Ureter (tissue), 1 donor: ENCODE data around the gene MED6. TPM values are rescaled to one million over a fixed set of nuclear protein-coding genes. Genes with fewer than 3 reads are reported as not detected.

Experiments used
- DNase-seq: peaks from one replicate; pipeline ENCODE4 v3.0.0-alpha.2; 2020; ENCODE audit warnings: low spot score
- total RNA-seq: library from RNA; stranded (reverse); gene quantifications from one replicate; pipeline ENCODE4 v1.2.4, GENCODE V29; 2023
- donor health status: DM: yes; HTN: yes; CAD: no.

Gene MED6
- total RNA-seq, 1 donor from 2014 or later = 37.7 TPM

- DNase-seq = no peak
Measured at GRCh38 chr14:70597731-70598130, 2.7 kb downstream of the MED6 start.

GRCh38 chr14:70595443-70596185 lies 4.8 kb downstream of the MED6 start:
- no peak for DNase-seq

- DNase-seq = no peak
Measured at GRCh38 chr14:70594461-70594860, 6.0 kb downstream of the MED6 start.

- DNase-seq = no peak
Measured at GRCh38 chr14:70585231-70585630, 15.2 kb downstream of the MED6 start.

- no peak for DNase-seq
Measured at GRCh38 chr14:70576891-70577290, 23.6 kb downstream of the MED6 start.

GRCh38 chr14:70573050-70573449 lies 27.4 kb downstream of the MED6 start:
- no peak for DNase-seq

GRCh38 chr14:70571139-70571538 lies 29.3 kb downstream of the MED6 start:
- no peak for DNase-seq

- no peak for DNase-seq
Measured at GRCh38 chr14:70567791-70568190, 32.7 kb downstream of the MED6 start.

GRCh38 chr14:70563869-70564268 lies 36.6 kb downstream of the MED6 start:
- no peak for DNase-seq

- no peak for DNase-seq
Measured at GRCh38 chr14:70563417-70563816, 37.0 kb downstream of the MED6 start.

- DNase-seq = no peak
Measured at GRCh38 chr14:70558356-70558755, 42.1 kb downstream of the MED6 start.

- DNase-seq = no peak
Measured at GRCh38 chr14:70555890-70556289, 44.6 kb downstream of the MED6 start.

GRCh38 chr14:70538087-70538486 lies 62.4 kb downstream of the MED6 start:
- no peak for DNase-seq

GRCh38 chr14:70536830-70537229 lies 63.6 kb downstream of the MED6 start:
- no peak for DNase-seq

- no peak for DNase-seq
Measured at GRCh38 chr14:70534904-70535303, 65.6 kb downstream of the MED6 start, which contains the start of gene ADAM20. Gene ADAM20 (minus strand): TSS chr14:70535004. CDS start chr14:70524757, 10,247 bp downstream.

Other genes with a start within 250 kb of the MED6 start
- gene COX16, start 241.0 kb downstream of the MED6 start, total RNA-seq = 58.1 TPM
- gene SYNJ2BP, start 183.6 kb downstream of the MED6 start, total RNA-seq = 38.8 TPM
- gene ADAM21, start 148.5 kb downstream of the MED6 start, total RNA-seq = not detected
- gene ADAM20, start 65.7 kb downstream of the MED6 start, total RNA-seq = 2.8 TPM
- 7.0 TPM for gene TTC9, start 41.3 kb upstream of the MED6 start, total RNA-seq
- 14.0 TPM for gene MAP3K9, start 208.9 kb upstream of the MED6 start, total RNA-seq